ENCODE results near the gene REV1. TPM values are rescaled to one million over a fixed set of nuclear protein-coding genes. Genes with fewer than 3 reads are reported as not detected.

The REV1 gene
- total RNA-seq, 2 donors from 2014 or later = 43.9 to 44.6 TPM

- Mint-ChIP-seq H3K27ac (no peak overlapping the region), H3K4me3 (no peak overlapping the region), H3K36me3 (ENCODE audit: low read depth) (no peaks in the 10 kb centered on the region), H3K9me3 (no peaks in the 10 kb centered on the region), H3K4me1 (peaks cover 22% of the 10 kb centered on the region), H3K27me3 (ENCODE audit: insufficient read depth) (no peaks in the 10 kb centered on the region)
- TF ChIP-seq, protein P1, sequence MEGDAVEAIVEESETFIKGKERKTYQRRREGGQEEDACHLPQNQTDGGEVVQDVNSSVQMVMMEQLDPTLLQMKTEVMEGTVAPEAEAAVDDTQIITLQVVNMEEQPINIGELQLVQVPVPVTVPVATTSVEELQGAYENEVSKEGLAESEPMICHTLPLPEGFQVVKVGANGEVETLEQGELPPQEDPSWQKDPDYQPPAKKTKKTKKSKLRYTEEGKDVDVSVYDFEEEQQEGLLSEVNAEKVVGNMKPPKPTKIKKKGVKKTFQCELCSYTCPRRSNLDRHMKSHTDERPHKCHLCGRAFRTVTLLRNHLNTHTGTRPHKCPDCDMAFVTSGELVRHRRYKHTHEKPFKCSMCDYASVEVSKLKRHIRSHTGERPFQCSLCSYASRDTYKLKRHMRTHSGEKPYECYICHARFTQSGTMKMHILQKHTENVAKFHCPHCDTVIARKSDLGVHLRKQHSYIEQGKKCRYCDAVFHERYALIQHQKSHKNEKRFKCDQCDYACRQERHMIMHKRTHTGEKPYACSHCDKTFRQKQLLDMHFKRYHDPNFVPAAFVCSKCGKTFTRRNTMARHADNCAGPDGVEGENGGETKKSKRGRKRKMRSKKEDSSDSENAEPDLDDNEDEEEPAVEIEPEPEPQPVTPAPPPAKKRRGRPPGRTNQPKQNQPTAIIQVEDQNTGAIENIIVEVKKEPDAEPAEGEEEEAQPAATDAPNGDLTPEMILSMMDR (conservative IDR thresholded peaks at IDR 0.05) = no peak
- H3K9ac ChIP-seq (ENCODE audit: extremely low read depth, low read length, poor library complexity, severe bottlenecking) = no peak overlapping the region
- 79 to 80% methylated on average over 2 to 4 of the region's 4 CpGs for WGBS, 2 experiments (ENCODE audit: insufficient coverage in 1 of 2, insufficient read length in 1 of 2)
- H3K4me1 ChIP-seq (ENCODE audit: control insufficient read depth, insufficient read depth, low read length) = no peaks in the 10 kb centered on the region
- H3K27ac ChIP-seq (ENCODE audit: low read depth, low read length) = no peak overlapping the region
- H3K27me3 ChIP-seq (ENCODE audit: control insufficient read depth, insufficient read depth, low read length, poor library complexity, severe bottlenecking) = no peaks in the 10 kb centered on the region
- H3K9me3 ChIP-seq (ENCODE audit: control insufficient read depth, low read length) = no peaks in the 10 kb centered on the region
- H3K4me3 ChIP-seq (ENCODE audit: low read length) = peak overlapping the region; percentile 94
- DNase-seq = no peak
- no peaks in the 10 kb centered on the region for H3K36me3 ChIP-seq (ENCODE audit: control insufficient read depth, insufficient read depth, low read length)
These were observed 1.9 kb downstream of the REV1 start for GRCh38 chr2:99487906-99488305.

DNA sequence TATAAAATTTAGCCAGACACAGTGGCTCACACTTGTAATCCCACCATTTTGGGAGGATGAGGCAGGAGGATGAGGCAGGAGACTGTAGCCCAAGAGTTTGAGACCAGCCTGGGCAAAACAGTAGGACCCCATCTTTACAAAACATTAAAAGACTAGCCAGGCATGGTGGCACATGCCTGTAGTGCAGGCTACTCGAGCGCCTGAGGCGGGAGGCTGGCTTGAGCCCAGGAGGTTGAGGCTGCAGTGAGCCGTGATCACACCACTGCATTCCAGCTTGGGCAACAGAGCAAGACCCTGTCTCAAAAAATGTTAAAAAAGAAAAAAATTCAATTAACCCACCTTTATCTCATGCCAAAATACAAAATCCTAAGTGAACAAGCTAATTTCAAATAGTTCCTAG lies 4.0 kb downstream of the REV1 start:
- Histone ChIP-seq H3K27ac (ENCODE audit: low read depth, low read length) (no peak overlapping the region), H3K4me1 (ENCODE audit: control insufficient read depth, insufficient read depth, low read length) (no peaks in the 10 kb centered on the region), H3K9me3 (ENCODE audit: control insufficient read depth, low read length) (no peaks in the 10 kb centered on the region), H3K27me3 (ENCODE audit: control insufficient read depth, insufficient read depth, low read length, poor library complexity, severe bottlenecking) (no peaks in the 10 kb centered on the region), H3K36me3 (ENCODE audit: control insufficient read depth, insufficient read depth, low read length) (peaks cover 8% of the 10 kb centered on the region), H3K9ac (ENCODE audit: extremely low read depth, low read length, poor library complexity, severe bottlenecking) (no peak overlapping the region), H3K4me3 (ENCODE audit: low read length) (no peak overlapping the region)
- no peaks in the 10 kb centered on the region for H3K9me3 Mint-ChIP-seq
- no peak overlapping the region for H3K4me3 Mint-ChIP-seq
- H3K27ac Mint-ChIP-seq = no peak overlapping the region
- no peaks in the 10 kb centered on the region for H3K27me3 Mint-ChIP-seq (ENCODE audit: insufficient read depth)
- WGBS, 2 experiments (ENCODE audit: insufficient coverage in 1 of 2, insufficient read length in 1 of 2) = 88 to 92% methylated on average over 4 of the region's 4 CpGs
- no peak for DNase-seq
- H3K36me3 Mint-ChIP-seq (ENCODE audit: low read depth) = peaks cover 5% of the 10 kb centered on the region
- peaks cover 30% of the 10 kb centered on the region for H3K4me1 Mint-ChIP-seq
- TF ChIP-seq, protein P1 (conservative IDR thresholded peaks at IDR 0.05) = peak; percentile 22

GRCh38 chr2:99485411-99485810 lies 4.4 kb downstream of the REV1 start:
- H3K4me1 ChIP-seq (ENCODE audit: control insufficient read depth, insufficient read depth, low read length) = no peaks in the 10 kb centered on the region
- no peak overlapping the region for H3K27ac ChIP-seq (ENCODE audit: low read depth, low read length)

More at GRCh38 chr2:99485411-99485810, 4.4 kb downstream of the REV1 start:
- peaks cover 30% of the 10 kb centered on the region for H3K4me1 Mint-ChIP-seq
- Histone ChIP-seq H3K36me3 (ENCODE audit: control insufficient read depth, insufficient read depth, low read length) (peaks cover 8% of the 10 kb centered on the region), H3K4me3 (ENCODE audit: low read length) (no peak overlapping the region), H3K9ac (ENCODE audit: extremely low read depth, low read length, poor library complexity, severe bottlenecking) (no peak overlapping the region), H3K27me3 (ENCODE audit: control insufficient read depth, insufficient read depth, low read length, poor library complexity, severe bottlenecking) (no peaks in the 10 kb centered on the region), H3K9me3 (ENCODE audit: control insufficient read depth, low read length) (no peaks in the 10 kb centered on the region)
- TF ChIP-seq, protein P1 (conservative IDR thresholded peaks at IDR 0.05) = no peak
- no peaks in the 10 kb centered on the region for H3K27me3 Mint-ChIP-seq (ENCODE audit: insufficient read depth)
- peaks cover 5% of the 10 kb centered on the region for H3K36me3 Mint-ChIP-seq (ENCODE audit: low read depth)
- H3K9me3 Mint-ChIP-seq = no peaks in the 10 kb centered on the region
- H3K4me3 Mint-ChIP-seq = no peak overlapping the region
- 65 to 79% methylated on average over 3 of the region's 3 CpGs for WGBS, 2 experiments (ENCODE audit: insufficient coverage in 1 of 2, insufficient read length in 1 of 2)
- DNase-seq = no peak
- no peak overlapping the region for H3K27ac Mint-ChIP-seq

Data from endodermal cell (in vitro differentiated cells).